K562 (cell line): ENCODE data around the gene NEDD9. TPM values are rescaled to one million over a fixed set of nuclear protein-coding genes. Genes with fewer than 3 reads are reported as not detected.

Source experiments
- ATAC-seq: fragments of 200-7000 bp; cut with Tn5 transposase; 3 replicates; pipeline ENCODE4 v1.9.1; 2020; ENCODE audit warnings: moderate library complexity
- BruUV-seq: library from RNA; stranded (reverse); fragments of 400-500 nt; replicated peaks from 2 replicates; lab custom pipeline; 2021; lab: Mats Ljungman, UMichigan
- CTCF ChIA-PET: fragments of 300-600 bp; formaldehyde crosslinking; extraction: SDS; loops from one replicate; lab custom pipeline; 2021; ENCODE audit warnings: low intra/inter-chr PET ratio; lab: Yijun Ruan, JAX
- POLR2A ChIA-PET: fragments of 300-600, 350-650 bp; sonication (Branson Sonifier 250); formaldehyde crosslinking; extraction: SDS; loops from one replicate; lab custom pipeline; 2021; ENCODE audit warnings: antibody characterized with exemption, inconsistent platforms; lab: Yijun Ruan, JAX
- DNase-seq, 4 experiments: peaks; one replicate each; pipeline versions ENCODE4 v3.0.0 to v3.0.0-alpha.2; 2011 to 2018; ENCODE audit warnings: low spot score in 3 of 4, mixed read lengths in 3 of 4; ENCODE audit errors: extremely low read depth in 1 of 4
- FAIRE-seq: peaks from 2 replicates; lab custom pipeline; 2011; peaks lifted over from hg19 to GRCh38; lab: Jason Lieb, UNC
- H2AFZ ChIP-seq: 2 replicates; pipeline ENCODE4 v1.6.0; 2011; ENCODE audit warnings: low read depth, low read length, control low read depth, inconsistent platforms
- H3K27ac ChIP-seq: fragments of 200-600 bp; 3 replicates; pipeline ENCODE4 v1.8.0; 2011; ENCODE audit warnings: low read depth, mild to moderate bottlenecking, control low read depth, inconsistent platforms, low read length, moderate library complexity, mixed read lengths; ENCODE audit errors: extremely low read depth
- H3K27me3 ChIP-seq, 2 experiments: fragments of 300-600 bp in 1 of 2; 2 replicates in 1 of 2; 3 replicates in 1 of 2; pipeline versions ENCODE4 v1.6.0 to v1.8.0; 2011; ENCODE audit warnings: inconsistent platforms in 2 of 2, low read length in 2 of 2, mild to moderate bottlenecking in 1 of 2, mixed read lengths in 1 of 2, moderate library complexity in 1 of 2; ENCODE audit not compliant: control insufficient read depth in 2 of 2, insufficient read depth in 2 of 2
- H3K36me3 ChIP-seq: fragments of 300-600 bp; 3 replicates; pipeline ENCODE4 v1.8.0; 2011; ENCODE audit warnings: mild to moderate bottlenecking, low read length, inconsistent platforms; ENCODE audit not compliant: control insufficient read depth, insufficient read depth
- H3K4me1 ChIP-seq, 2 experiments: fragments of 200-600 bp in 1 of 2; replicated peaks in 1 of 2; 2 replicates in 1 of 2; 3 replicates in 1 of 2; pipeline versions ENCODE4 v1.5.1 to v1.8.0; 2011; ENCODE audit warnings: inconsistent platforms in 2 of 2, low read length in 2 of 2, mild to moderate bottlenecking in 1 of 2, mixed read lengths in 1 of 2, moderate library complexity in 1 of 2; ENCODE audit not compliant: control insufficient read depth in 2 of 2, insufficient read depth in 2 of 2
- H3K4me2 ChIP-seq: 2 replicates; pipeline ENCODE4 v1.6.1; 2011; ENCODE audit warnings: low read length, control low read depth, inconsistent platforms, mixed read lengths; ENCODE audit not compliant: insufficient read depth
- H3K4me3 ChIP-seq: fragments of 200-600 bp; sonication (generic), shearing (Covaris generic); 2 replicates; pipeline ENCODE4 v1.5.1; 2016; ENCODE audit warnings: control low read depth, inconsistent platforms
- H3K79me2 ChIP-seq: fragments of 200-600 bp; 3 replicates; pipeline ENCODE4 v1.8.0; 2011; ENCODE audit warnings: low read length, inconsistent platforms; ENCODE audit not compliant: control insufficient read depth, insufficient read depth
- H3K9ac ChIP-seq, 2 experiments: 2 replicates each; pipeline versions ENCODE4 v1.6.0 to v1.6.1; 2011; ENCODE audit warnings: low read depth in 2 of 2, low read length in 2 of 2, control low read depth in 1 of 2, inconsistent platforms in 1 of 2, mild to moderate bottlenecking in 1 of 2, mixed read lengths in 1 of 2; ENCODE audit not compliant: insufficient read depth in 1 of 2
- H3K9me1 ChIP-seq: one replicate; pipeline ENCODE4 v1.6.0; 2011; ENCODE audit warnings: inconsistent platforms, mild to moderate bottlenecking, low read length, moderate library complexity; ENCODE audit not compliant: control insufficient read depth, insufficient read depth
- H3K9me3 ChIP-seq: replicated peaks from 2 replicates; pipeline ENCODE4 v1.5.1; 2011; ENCODE audit warnings: low read depth, low read length, inconsistent platforms; ENCODE audit not compliant: control insufficient read depth, insufficient read depth
- H4K20me1 ChIP-seq: replicated peaks from 2 replicates; pipeline ENCODE4 v1.6.1; 2011; ENCODE audit warnings: low read length, inconsistent platforms, mixed read lengths; ENCODE audit not compliant: control insufficient read depth, insufficient read depth
- ATF7 ChIP-seq: fragments of 450-650 bp; IDR thresholded peaks from 2 replicates; pipeline ENCODE4 v1.7.1; 2014; ENCODE audit warnings: mild to moderate bottlenecking, moderate library complexity
- HDAC6 ChIP-seq: IDR thresholded peaks from 2 replicates; pipeline ENCODE4 v1.6.1; 2012; ENCODE audit warnings: low read depth, mild to moderate bottlenecking, control low read depth, inconsistent platforms, low read length, moderate library complexity
- HMG20A ChIP-seq: fragments of 450-650 bp; formaldehyde crosslinking; conservative IDR thresholded peaks from 2 replicates; pipeline ENCODE4 v1.4.0; 2020; ENCODE audit warnings: mild to moderate bottlenecking, mixed read lengths
- JUN ChIP-seq, 2 experiments: sonication (generic) in 1 of 2; formaldehyde crosslinking in 1 of 2; IDR thresholded peaks; 2 replicates each; pipeline versions ENCODE4 v1.6.1 to v1.8.0; 2012 to 2022; ENCODE audit warnings: borderline replicate concordance in 2 of 2, mild to moderate bottlenecking in 2 of 2, improper control_type of control experiment in 1 of 2, low read depth in 1 of 2, low read length in 1 of 2, missing genetic modification reagents in 1 of 2
- MAFF ChIP-seq: IDR thresholded peaks from 2 replicates; pipeline ENCODE4 v1.6.1; 2012; ENCODE audit warnings: low read length, improper control_type of control experiment
- NR3C1 ChIP-seq: sonication (generic); formaldehyde crosslinking; IDR thresholded peaks from 2 replicates; pipeline ENCODE4 v1.8.1; 2022; ENCODE audit warnings: missing genetic modification reagents
- PATZ1 ChIP-seq: fragments of 250-450 bp; sonication (Bioruptor Pico); IDR thresholded peaks from 2 replicates; pipeline ENCODE4 v1.5.0; 2020; ENCODE audit warnings: mild to moderate bottlenecking, borderline replicate concordance
- PYGO2 ChIP-seq: fragments of 450-650 bp; IDR thresholded peaks from 2 replicates; pipeline ENCODE4 v1.6.1; 2016; ENCODE audit warnings: mild to moderate bottlenecking, missing genetic modification characterization, moderate library complexity, missing compliant biosample characterization
- SUPT5H ChIP-seq: fragments of 450-650 bp; IDR thresholded peaks from 2 replicates; pipeline ENCODE4 v1.6.1; 2016
- ZC3H11A ChIP-seq: IDR thresholded peaks from 2 replicates; pipeline ENCODE4 v1.6.1; 2012; ENCODE audit warnings: low read depth, low read length, improper control_type of control experiment
- ZFP36 ChIP-seq: fragments of 150-350 bp; IDR thresholded peaks from 2 replicates; pipeline ENCODE4 v1.6.1; 2018; ENCODE audit warnings: low read length, low read depth; ENCODE audit not compliant: partially characterized antibody
- ZNF165 ChIP-seq: fragments of 250-450 bp; sonication (Bioruptor Pico); IDR thresholded peaks from 2 replicates; pipeline ENCODE4 v1.4.0; 2020; ENCODE audit warnings: borderline replicate concordance
- ZNF583 ChIP-seq: fragments of 250-450 bp; sonication (Bioruptor Pico); IDR thresholded peaks from 2 replicates; pipeline ENCODE4 v1.4.0; 2020
- WGBS: fragments of 100-300 bp; shearing (Covaris generic); methylation state at CpG from one replicate; pipeline ENCODE4 v1.1.6; 2016; ENCODE audit warnings: low coverage, mixed read lengths; ENCODE audit not compliant: insufficient coverage; ENCODE audit errors: missing lambda C conversion rate; 5-methylcytosine and 5-hydroxymethylcytosine counted together
- in situ Hi-C: fragments of 300-500 bp; cut with MboI; formaldehyde crosslinking; loops from 4 replicates; pipeline ENCODE4 v1.15.0; 2018; ENCODE audit warnings: inconsistent platforms, mixed read lengths
- intact Hi-C: fragments of 100-400 bp; cut with micrococcal nuclease; formaldehyde crosslinking; loops from 2 replicates; pipeline ENCODE4 v1.14.2; 2022
- polyA plus RNA-seq, 8 experiments: library from polyadenylated mRNA; depleted of rRNA in 4 of 8; stranded (reverse) in 5 of 8; unstranded in 3 of 8; fragments of >200 nt; fragmentation: Nextera tagmentation in 2 of 8; fragmentation: Illumina TruSeq in 1 of 8; extraction: Ambion mirVana in 2 of 8; extraction: Trizol in 1 of 8; gene quantifications; 2 replicates each; pipeline versions ENCODE4 v1.2.1 to v1.2.3, GENCODE V29; 2011 to 2014; ENCODE audit warnings: inconsistent platforms in 1 of 8, missing spikeins in 1 of 8
- total RNA-seq, 7 experiments: library from RNA; depleted of rRNA in 6 of 7; stranded (reverse); fragments of >200 nt in 6 of 7; fragmentation: Illumina TruSeq in 2 of 7; extraction: Trizol in 2 of 7; gene quantifications; 2 replicates each; pipeline versions ENCODE4 v1.2.1 to v1.2.3, GENCODE V29; 2011 to 2021; ENCODE audit warnings: low replicate concordance in 1 of 7
- TF ChIP-seq, protein P1 (sequence below), 2 experiments: fragments of 450-650 bp; IDR thresholded peaks; 2 replicates each; pipeline ENCODE4 v1.6.1; 2016

The NEDD9 gene
- total and polyA plus RNA-seq, 9 of the 15 experiments (the other 6 are each of a cell fraction or from before 2014, with no cell fraction given) = 0.04 to 0.18 (median 0.15) TPM; not detected in 6

- TF ChIP-seq HDAC6 = no peak
- TF ChIP-seq PYGO2 (tag) = no peak
- TF ChIP-seq NR3C1 = no peak
- TF ChIP-seq, protein P1, sequence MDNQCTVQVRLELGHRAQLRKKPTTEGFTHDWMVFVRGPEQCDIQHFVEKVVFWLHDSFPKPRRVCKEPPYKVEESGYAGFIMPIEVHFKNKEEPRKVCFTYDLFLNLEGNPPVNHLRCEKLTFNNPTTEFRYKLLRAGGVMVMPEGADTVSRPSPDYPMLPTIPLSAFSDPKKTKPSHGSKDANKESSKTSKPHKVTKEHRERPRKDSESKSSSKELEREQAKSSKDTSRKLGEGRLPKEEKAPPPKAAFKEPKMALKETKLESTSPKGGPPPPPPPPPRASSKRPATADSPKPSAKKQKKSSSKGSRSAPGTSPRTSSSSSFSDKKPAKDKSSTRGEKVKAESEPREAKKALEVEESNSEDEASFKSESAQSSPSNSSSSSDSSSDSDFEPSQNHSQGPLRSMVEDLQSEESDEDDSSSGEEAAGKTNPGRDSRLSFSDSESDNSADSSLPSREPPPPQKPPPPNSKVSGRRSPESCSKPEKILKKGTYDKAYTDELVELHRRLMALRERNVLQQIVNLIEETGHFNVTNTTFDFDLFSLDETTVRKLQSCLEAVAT (IDR thresholded peaks at IDR 0.05) = no peak
- TF ChIP-seq ATF7 = no peak
- TF ChIP-seq ZFP36 = no peak
- no peak for TF ChIP-seq SUPT5H
Observed at GRCh38 chr6:11183761-11184362, 48.6 kb downstream of the NEDD9 start (continued).

- Histone ChIP-seq H3K4me2 (no peak overlapping the region), H3K79me2 (no peaks in the 10 kb centered on the region), H3K9me1 (no peaks in the 10 kb centered on the region), H2AFZ (no peak overlapping the region), H3K4me3 (no peak overlapping the region), H3K36me3 (no peaks in the 10 kb centered on the region), H3K4me1 (no peaks in the 10 kb centered on the region; a peak in 1 of 5 replicates), H4K20me1 (no peaks in the 10 kb centered on the region), H3K9ac (no peak overlapping the region), H3K27ac (no peak overlapping the region), H3K9me3 (no peaks in the 10 kb centered on the region), H3K27me3 (peaks cover 4 to 22% of the 10 kb centered on the region in 2 experiments)
- TF ChIP-seq ZNF165 (CRISPR knock-in tag) = no peak
- no peak for TF ChIP-seq JUN (IDR thresholded peaks at IDR 0.05; ENCODE audit: borderline replicate concordance, low read depth, low read length)
- TF ChIP-seq JUN (CRISPR knock-in tag; IDR thresholded peaks at IDR 0.05; ENCODE audit: borderline replicate concordance) = no peak
- TF ChIP-seq HMG20A (CRISPR knock-in tag) = no peak
- no peak for TF ChIP-seq MAFF
- no peak for TF ChIP-seq ZNF583 (CRISPR knock-in tag)
- TF ChIP-seq PATZ1 (CRISPR knock-in tag) = no peak
- TF ChIP-seq ZC3H11A = no peak
- 3% methylated on average over 3 of the region's 3 CpGs for WGBS
- intact Hi-C loops = no loop called here
- FAIRE-seq (no peak), DNase-seq (no peak), ATAC-seq (no peak)
- BruUV-seq = no TSS peak
- ChIA-PET CTCF (no interaction called here), POLR2A (no interaction called here)
- in situ Hi-C loops = no loop called here
Observed at GRCh38 chr6:11181478-11182136, 50.9 kb downstream of the NEDD9 start.
